B cell (primary cell): ENCODE measurements around the gene NUP62.

ENCODE experiments used
- CTCF ChIP-seq: fragments of 200-600 bp; IDR thresholded peaks from one replicate; pipeline ENCODE4 v1.8.0; 2022; ENCODE audit warnings: antibody characterized with exemption, mild to moderate bottlenecking
- EZH2 ChIP-seq: IDR thresholded peaks from 2 replicates; pipeline ENCODE4 v1.6.1; 2012; ENCODE audit warnings: borderline replicate concordance, low read depth, mild to moderate bottlenecking, moderate library complexity, low read length; ENCODE audit not compliant: insufficient read depth, poor library complexity, severe bottlenecking

GRCh38 chr19:49857838-49858087, 71.5 kb downstream of the NUP62 start:
- no peak for TF ChIP-seq EZH2
- TF ChIP-seq CTCF: no peak
